Heart right ventricle (tissue), 16 donors: ENCODE data around the gene WWOX. TPM values are rescaled to one million over a fixed set of nuclear protein-coding genes. Genes with fewer than 3 reads are reported as not detected.
A peak's percentile ranks its signal among the peaks of the same experiment; 100 is the strongest.

Source experiments
- ATAC-seq, 8 donors: fragments of 200-7000 bp; cut with Tn5 transposase; one replicate each; pipeline ENCODE4 v1.9.1; 2020; ENCODE audit warnings: mild to moderate bottlenecking in 8 of 8, moderate library complexity in 8 of 8, moderate number of reproducible peaks in 1 of 8
- DNase-seq, 2 donors: peaks; one replicate each; pipeline ENCODE4 v3.0.0-alpha.2; 2020
- H3K27ac ChIP-seq, 10 donors: fragments of 200-600 bp; sonication (generic) in 2 of 10; one replicate each; pipeline versions ENCODE4 v1.5.0 to v1.8.0; 2020 to 2022; ENCODE audit warnings: mild to moderate bottlenecking in 3 of 10
- H3K27me3 ChIP-seq, 7 donors: fragments of 200-600 bp; one replicate each; pipeline ENCODE4 v1.8.0; 2021 to 2022; ENCODE audit warnings: mild to moderate bottlenecking in 2 of 7
- H3K36me3 ChIP-seq, 9 donors: fragments of 200-600 bp; sonication (generic) in 1 of 9; one replicate each; pipeline versions ENCODE4 v1.5.0 to v1.8.0; 2020 to 2022; ENCODE audit warnings: mild to moderate bottlenecking in 2 of 9
- H3K4me1 ChIP-seq, 9 donors: fragments of 200-600 bp; sonication (generic) in 1 of 9; one replicate each; pipeline versions ENCODE4 v1.5.0 to v1.8.0; 2020 to 2022; ENCODE audit warnings: mild to moderate bottlenecking in 4 of 9
- H3K4me3 ChIP-seq, 10 donors: fragments of 200-600 bp; sonication (generic) in 2 of 10; one replicate each; pipeline versions ENCODE4 v1.5.0 to v1.8.0; 2020 to 2022; ENCODE audit warnings: mild to moderate bottlenecking in 7 of 10, moderate library complexity in 2 of 10
- H3K9me3 ChIP-seq, 11 donors: fragments of 200-600 bp in 10 of 11; sonication (generic) in 2 of 11; one replicate each; pipeline versions ENCODE4 v1.5.0 to v1.8.0; 2013 to 2022; ENCODE audit warnings: mild to moderate bottlenecking in 2 of 11, control low read depth in 1 of 11, moderate library complexity in 1 of 11
- WGBS, 2 donors: extraction: QIAGEN DNeasy Blood & Tissue Kit; methylation state at CpG; one replicate each; pipeline ENCODE4 v1.1.7; 2013; ENCODE audit warnings: inconsistent platforms in 1 of 2; 5-methylcytosine and 5-hydroxymethylcytosine counted together
- intact Hi-C, 10 donors: fragments of 100-400 bp; cut with DNase I; formaldehyde crosslinking; loops; one replicate each; pipeline versions ENCODE4 v1.11.1 to v1.14.2; 2022
- polyA plus RNA-seq, 2 donors: library from polyadenylated mRNA; stranded (reverse); fragments of 200-250 nt; gene quantifications; one replicate each; pipeline ENCODE4 v1.2.3, GENCODE V29; 2013
- total RNA-seq, 10 donors: library from RNA; stranded (reverse); fragmentation: NEBNext Ultra II Directional in 3 of 10; extraction: Animal tissue kit (Norgen Biotek cat#: 25700) in 3 of 10; gene quantifications; one replicate each; pipeline versions ENCODE4 v1.2.1 to v1.2.4, GENCODE V29; 2021 to 2023
- TF ChIP-seq, protein P1 (sequence below), 9 donors: fragments of 200-600 bp; sonication (generic) in 2 of 9; IDR thresholded peaks; one replicate each; pipeline versions ENCODE4 v1.5.0 to v1.8.0; 2021 to 2022; ENCODE audit warnings: antibody characterized with exemption in 9 of 9, mild to moderate bottlenecking in 5 of 9, moderate library complexity in 1 of 9
- donor health status: Arrhythmogenic right ventricular cardiomyopathy.
- donor health status: ischemic (EF 13 %, LVEDD 7.1; RV severe dilation, severe dysfunction).
- donor health status: healthy with polysubstance abuse.
- donor health status: DM: no; HTN: yes; CAD: no.
- donor health status: DM: no; HTN: no; CAD: no.
- donor health status: ischemic (EF 25% LVEDD 6.9; RV normal size, moderate dysfunction).
- donor health status: ischemic (EF 25% LVEDD 5.7; RV mildly dilated, moderate dysfunction).
- donor health status: healthy.
- donor health status: DM: yes; HTN: yes; CAD: no.
- donor health status: Ischemic cardiomyopathy.
- donor health status: ischemic (EF 35%, LVEDD 5.7; RV mildly dilated, moderate dysfunction).
- donor health status: nonischemic (EF 11% LVEDD 7.7; RV severe dilation, severe dysfunction).
- donor health status: DM: yes; HTN: yes; CAD: no.
- donor health status: PGD.
- donor health status: ischemic (EF 29% LVEDD 5.4; RV normal size, mild dysfunction).
- donor health status: nonischemic (EF 23%, LVEDD 6.1; RV moderate dilation, normal function).

Gene WWOX
- total and polyA plus RNA-seq, 12 donors, result 4.9 to 15.0 (median 9.9) TPM

DNA sequence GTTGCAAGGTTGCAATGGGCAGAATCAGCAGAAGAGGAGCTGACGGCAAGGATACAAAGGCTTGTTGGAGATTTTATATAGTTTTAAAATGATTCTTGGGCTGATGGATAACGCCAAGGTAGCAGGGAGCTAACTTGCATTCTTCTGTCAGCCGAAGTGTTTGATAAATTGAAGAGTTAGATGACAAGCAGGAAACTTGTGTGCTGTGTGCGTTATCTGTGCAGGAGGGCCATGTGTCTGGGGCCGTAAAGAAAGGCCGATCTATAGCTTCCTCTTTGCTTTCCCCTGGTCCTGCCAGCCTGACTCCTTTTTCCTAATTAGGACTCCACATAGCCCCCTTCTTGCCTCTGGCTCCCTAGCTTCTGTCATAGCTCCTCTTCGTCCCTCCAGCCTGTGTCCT lies 6.7 kb upstream of the WWOX start:
- TF ChIP-seq, protein P1, sequence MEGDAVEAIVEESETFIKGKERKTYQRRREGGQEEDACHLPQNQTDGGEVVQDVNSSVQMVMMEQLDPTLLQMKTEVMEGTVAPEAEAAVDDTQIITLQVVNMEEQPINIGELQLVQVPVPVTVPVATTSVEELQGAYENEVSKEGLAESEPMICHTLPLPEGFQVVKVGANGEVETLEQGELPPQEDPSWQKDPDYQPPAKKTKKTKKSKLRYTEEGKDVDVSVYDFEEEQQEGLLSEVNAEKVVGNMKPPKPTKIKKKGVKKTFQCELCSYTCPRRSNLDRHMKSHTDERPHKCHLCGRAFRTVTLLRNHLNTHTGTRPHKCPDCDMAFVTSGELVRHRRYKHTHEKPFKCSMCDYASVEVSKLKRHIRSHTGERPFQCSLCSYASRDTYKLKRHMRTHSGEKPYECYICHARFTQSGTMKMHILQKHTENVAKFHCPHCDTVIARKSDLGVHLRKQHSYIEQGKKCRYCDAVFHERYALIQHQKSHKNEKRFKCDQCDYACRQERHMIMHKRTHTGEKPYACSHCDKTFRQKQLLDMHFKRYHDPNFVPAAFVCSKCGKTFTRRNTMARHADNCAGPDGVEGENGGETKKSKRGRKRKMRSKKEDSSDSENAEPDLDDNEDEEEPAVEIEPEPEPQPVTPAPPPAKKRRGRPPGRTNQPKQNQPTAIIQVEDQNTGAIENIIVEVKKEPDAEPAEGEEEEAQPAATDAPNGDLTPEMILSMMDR (IDR thresholded peaks at IDR 0.05), result no peak
- H3K27ac ChIP-seq, result no peak overlapping the region
- no peaks in the 10 kb centered on the region for H3K4me1 ChIP-seq
- intact Hi-C loops, result loop anchor here in 4 of 10 donors (10.0 kb wide), 2 partner anchors 418 to 858 kb away; no protein-coding TSS in a partner anchor
- H3K36me3 ChIP-seq, result no peaks in the 10 kb centered on the region
- ATAC-seq (no peak), DNase-seq (no peak)
- peaks cover 0 to 28% (median 9%) of the 10 kb centered on the region in 7 donors for H3K27me3 ChIP-seq
- WGBS, 2 donors, result 26 to 29% methylated on average over 7 of the region's 7 CpGs
- no peak overlapping the region for H3K4me3 ChIP-seq
- no peaks in the 10 kb centered on the region for H3K9me3 ChIP-seq

DNA sequence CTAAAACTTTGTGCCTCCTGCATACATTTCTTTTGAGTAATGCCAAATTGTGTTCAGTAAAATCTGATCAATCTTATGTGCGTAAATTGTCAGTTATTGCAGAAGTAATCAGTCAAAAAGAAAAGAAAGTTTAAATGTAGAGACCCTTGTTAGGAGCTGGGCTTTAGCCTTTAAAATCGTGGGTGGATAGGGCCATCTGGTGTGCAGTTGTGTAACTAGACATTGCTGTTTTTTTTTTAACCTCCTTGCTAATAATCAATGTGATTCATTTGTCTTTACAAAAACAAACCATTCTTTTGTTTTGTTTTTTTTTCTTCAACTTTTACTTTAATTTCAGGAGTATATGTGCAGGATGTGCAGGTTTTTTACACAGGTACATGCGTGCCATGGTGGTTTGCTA lies 5.3 kb upstream of the WWOX start:
- DNase-seq (no peak), ATAC-seq (no peak)
- Histone ChIP-seq H3K9me3 (no peaks in the 10 kb centered on the region), H3K4me3 (no peak overlapping the region), H3K27me3 (peaks cover 0 to 28% (median 9%) of the 10 kb centered on the region in 7 donors), H3K36me3 (no peaks in the 10 kb centered on the region), H3K4me1 (peaks cover 0 to 6% (median 0%) of the 10 kb centered on the region in 9 donors), H3K27ac (no peak overlapping the region)
- TF ChIP-seq, protein P1 (IDR thresholded peaks at IDR 0.05), result peak in 1 of 9 donors; percentile 15
- WGBS, 2 donors, result 78 to 84% methylated on average over 3 of the region's 3 CpGs
- intact Hi-C loops, result loop anchor here in 5 of 10 donors (2.0 to 10.0 kb wide), 3 partner anchors 419 to 859 kb away; no protein-coding TSS in a partner anchor

DNA sequence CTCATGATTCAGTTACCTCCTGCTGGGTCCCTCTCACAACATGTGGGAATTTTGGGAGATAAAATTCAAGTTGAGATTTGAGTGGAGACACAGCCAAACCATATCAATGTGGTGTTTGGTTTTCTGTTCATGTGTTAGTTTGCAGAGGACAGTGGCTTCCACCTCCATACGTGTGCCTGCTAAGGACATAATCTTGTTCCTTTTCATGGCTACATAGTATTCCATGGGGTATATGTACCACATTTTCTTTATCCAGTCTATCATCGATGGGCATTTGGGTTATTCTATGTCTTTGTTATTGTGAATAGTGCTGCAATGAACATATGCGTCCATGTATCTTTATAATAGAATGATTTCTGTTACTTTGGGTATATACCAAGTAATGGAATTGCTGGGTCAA lies 4.5 kb upstream of the WWOX start:
- intact Hi-C loops, result loop anchor here in 7 of 10 donors (2.0 to 10.0 kb wide), 5 partner anchors 373 to 860 kb away; partner anchors contain the start of gene NUDT7 (in 1 of the 7)

DNA sequence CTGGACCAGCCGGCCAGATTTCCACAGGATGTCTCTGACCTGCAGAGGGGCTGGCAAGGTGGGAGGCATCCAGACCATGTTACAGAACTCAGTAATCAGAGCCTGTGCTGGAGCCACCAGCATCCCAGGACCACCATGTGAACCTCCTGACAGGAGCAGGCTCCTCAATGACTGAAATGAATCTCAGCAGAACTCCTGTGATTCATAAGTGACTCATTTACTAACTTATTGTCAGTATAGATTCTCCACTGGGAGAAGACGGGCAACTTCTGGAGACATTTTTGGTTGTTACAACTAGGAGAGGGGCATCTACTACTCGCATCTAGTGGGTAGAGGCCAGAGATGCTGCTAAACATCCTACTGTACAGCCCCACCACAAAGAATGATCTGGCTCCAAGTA lies 3.1 kb upstream of the WWOX start:
- 73 to 80% methylated on average over 3 of the region's 3 CpGs for WGBS, 2 donors
- Histone ChIP-seq H3K4me3 (no peak overlapping the region), H3K36me3 (no peaks in the 10 kb centered on the region), H3K9me3 (no peaks in the 10 kb centered on the region), H3K27ac (no peak overlapping the region), H3K4me1 (peaks cover 3 to 15% (median 8%) of the 10 kb centered on the region in 9 donors), H3K27me3 (peaks cover 0 to 28% (median 9%) of the 10 kb centered on the region in 7 donors)
- intact Hi-C loops, result loop anchor here in 6 of 10 donors (5.0 to 10.0 kb wide), 4 partner anchors 374 to 862 kb away; partner anchors contain the start of gene NUDT7 (in 1 of the 6)
- TF ChIP-seq, protein P1 (IDR thresholded peaks at IDR 0.05), result no peak
- ATAC-seq (no peak), DNase-seq (no peak)

More for the DNA sequence above, 4.5 kb upstream of the WWOX start:
- Histone ChIP-seq H3K27ac (no peak overlapping the region), H3K36me3 (no peaks in the 10 kb centered on the region), H3K27me3 (peaks cover 0 to 28% (median 9%) of the 10 kb centered on the region in 7 donors), H3K4me3 (no peak overlapping the region), H3K4me1 (peaks cover 0 to 7% (median 3%) of the 10 kb centered on the region in 9 donors), H3K9me3 (no peaks in the 10 kb centered on the region)
- TF ChIP-seq, protein P1 (IDR thresholded peaks at IDR 0.05), result no peak
- WGBS, 2 donors, result 91% methylated on average over 3 of the region's 3 CpGs
- DNase-seq, result no peak
- no peak for ATAC-seq
